Neural cell (in vitro differentiated cells): Measurements from ENCODE around the gene CACNA1C.

Experiments used
- EZH2 ChIP-seq: fragments of 200-600, 300-800 bp; shearing (Covaris generic), sonication (generic); IDR thresholded peaks from 2 replicates; pipeline ENCODE4 v1.6.1; 2014; ENCODE audit warnings: antibody characterized with exemption, low read length, borderline replicate concordance, mild to moderate bottlenecking; ENCODE audit not compliant: insufficient read depth, poor library complexity, severe bottlenecking
- TAF1 ChIP-seq: IDR thresholded peaks from 2 replicates; pipeline ENCODE4 v1.6.1; 2012; ENCODE audit warnings: low read depth
- TF ChIP-seq, protein P1 (sequence below): fragments of 450-650 bp; IDR thresholded peaks from 2 replicates; pipeline ENCODE4 v1.5.1; 2014; ENCODE audit warnings: antibody characterized with exemption, mild to moderate bottlenecking, moderate library complexity; ENCODE audit not compliant: poor library complexity, severe bottlenecking
- TF ChIP-seq, protein P2 (sequence below): IDR thresholded peaks from 2 replicates; pipeline ENCODE4 v1.6.1; 2012; ENCODE audit warnings: borderline replicate concordance

DNA sequence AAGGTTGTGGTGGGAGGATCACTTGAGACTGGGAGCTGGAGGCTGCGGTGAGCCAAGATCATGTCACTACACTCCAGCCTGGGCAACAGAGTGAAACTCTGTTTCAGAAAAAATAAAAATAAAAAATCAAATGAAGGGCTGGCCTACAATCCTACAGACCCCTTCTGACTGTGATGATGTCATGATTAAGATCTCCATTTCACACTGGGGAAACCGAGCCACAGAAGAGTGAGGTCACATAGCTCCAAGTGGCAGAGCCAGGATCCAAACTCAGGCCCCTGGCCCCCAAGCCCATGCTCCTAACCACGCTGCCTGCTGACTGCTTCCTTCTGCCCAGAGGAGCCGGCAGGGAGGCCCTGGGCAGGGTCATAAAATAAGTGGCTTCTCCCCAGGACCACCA lies 483.9 kb downstream of the CACNA1C start:
- TF ChIP-seq, protein P1, sequence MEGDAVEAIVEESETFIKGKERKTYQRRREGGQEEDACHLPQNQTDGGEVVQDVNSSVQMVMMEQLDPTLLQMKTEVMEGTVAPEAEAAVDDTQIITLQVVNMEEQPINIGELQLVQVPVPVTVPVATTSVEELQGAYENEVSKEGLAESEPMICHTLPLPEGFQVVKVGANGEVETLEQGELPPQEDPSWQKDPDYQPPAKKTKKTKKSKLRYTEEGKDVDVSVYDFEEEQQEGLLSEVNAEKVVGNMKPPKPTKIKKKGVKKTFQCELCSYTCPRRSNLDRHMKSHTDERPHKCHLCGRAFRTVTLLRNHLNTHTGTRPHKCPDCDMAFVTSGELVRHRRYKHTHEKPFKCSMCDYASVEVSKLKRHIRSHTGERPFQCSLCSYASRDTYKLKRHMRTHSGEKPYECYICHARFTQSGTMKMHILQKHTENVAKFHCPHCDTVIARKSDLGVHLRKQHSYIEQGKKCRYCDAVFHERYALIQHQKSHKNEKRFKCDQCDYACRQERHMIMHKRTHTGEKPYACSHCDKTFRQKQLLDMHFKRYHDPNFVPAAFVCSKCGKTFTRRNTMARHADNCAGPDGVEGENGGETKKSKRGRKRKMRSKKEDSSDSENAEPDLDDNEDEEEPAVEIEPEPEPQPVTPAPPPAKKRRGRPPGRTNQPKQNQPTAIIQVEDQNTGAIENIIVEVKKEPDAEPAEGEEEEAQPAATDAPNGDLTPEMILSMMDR, result no peak
- TF ChIP-seq TAF1, result no peak
- TF ChIP-seq EZH2, result no peak
- TF ChIP-seq, protein P2, sequence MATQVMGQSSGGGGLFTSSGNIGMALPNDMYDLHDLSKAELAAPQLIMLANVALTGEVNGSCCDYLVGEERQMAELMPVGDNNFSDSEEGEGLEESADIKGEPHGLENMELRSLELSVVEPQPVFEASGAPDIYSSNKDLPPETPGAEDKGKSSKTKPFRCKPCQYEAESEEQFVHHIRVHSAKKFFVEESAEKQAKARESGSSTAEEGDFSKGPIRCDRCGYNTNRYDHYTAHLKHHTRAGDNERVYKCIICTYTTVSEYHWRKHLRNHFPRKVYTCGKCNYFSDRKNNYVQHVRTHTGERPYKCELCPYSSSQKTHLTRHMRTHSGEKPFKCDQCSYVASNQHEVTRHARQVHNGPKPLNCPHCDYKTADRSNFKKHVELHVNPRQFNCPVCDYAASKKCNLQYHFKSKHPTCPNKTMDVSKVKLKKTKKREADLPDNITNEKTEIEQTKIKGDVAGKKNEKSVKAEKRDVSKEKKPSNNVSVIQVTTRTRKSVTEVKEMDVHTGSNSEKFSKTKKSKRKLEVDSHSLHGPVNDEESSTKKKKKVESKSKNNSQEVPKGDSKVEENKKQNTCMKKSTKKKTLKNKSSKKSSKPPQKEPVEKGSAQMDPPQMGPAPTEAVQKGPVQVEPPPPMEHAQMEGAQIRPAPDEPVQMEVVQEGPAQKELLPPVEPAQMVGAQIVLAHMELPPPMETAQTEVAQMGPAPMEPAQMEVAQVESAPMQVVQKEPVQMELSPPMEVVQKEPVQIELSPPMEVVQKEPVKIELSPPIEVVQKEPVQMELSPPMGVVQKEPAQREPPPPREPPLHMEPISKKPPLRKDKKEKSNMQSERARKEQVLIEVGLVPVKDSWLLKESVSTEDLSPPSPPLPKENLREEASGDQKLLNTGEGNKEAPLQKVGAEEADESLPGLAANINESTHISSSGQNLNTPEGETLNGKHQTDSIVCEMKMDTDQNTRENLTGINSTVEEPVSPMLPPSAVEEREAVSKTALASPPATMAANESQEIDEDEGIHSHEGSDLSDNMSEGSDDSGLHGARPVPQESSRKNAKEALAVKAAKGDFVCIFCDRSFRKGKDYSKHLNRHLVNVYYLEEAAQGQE, result no peak
